GM21526 (cell line): ENCODE measurements around the gene CTIF.

Source experiments
- ATAC-seq: cut with Tn5 transposase; IDR thresholded peaks from one replicate; pipeline ENCODE4 v1.9.1; 2021; ENCODE audit warnings: moderate library complexity; ENCODE audit not compliant: unreplicated experiment, low FRiP score

CTIF gene

DNA sequence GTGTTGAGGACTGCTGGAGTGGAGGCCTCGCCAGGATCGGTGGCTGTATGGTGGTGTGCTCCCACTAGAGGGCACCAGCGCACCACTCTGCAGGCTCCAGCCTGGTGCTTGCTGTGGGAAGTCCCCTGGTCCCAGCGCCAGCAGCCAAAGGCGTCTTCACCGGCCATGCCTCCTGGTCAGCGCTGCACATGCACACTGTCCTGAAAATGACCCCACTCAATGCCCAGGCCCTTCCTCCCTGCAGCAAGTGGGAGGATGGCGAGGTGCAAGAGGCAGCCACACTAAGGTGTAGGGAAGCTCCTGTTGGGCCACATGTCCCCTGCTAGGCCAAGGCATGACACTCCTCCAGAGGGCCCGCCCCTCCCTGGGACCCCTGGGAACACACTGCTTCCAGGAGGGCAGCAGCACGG lies 136.5 kb downstream of the CTIF start:
- peak; percentile 82 for ATAC-seq

DNA sequence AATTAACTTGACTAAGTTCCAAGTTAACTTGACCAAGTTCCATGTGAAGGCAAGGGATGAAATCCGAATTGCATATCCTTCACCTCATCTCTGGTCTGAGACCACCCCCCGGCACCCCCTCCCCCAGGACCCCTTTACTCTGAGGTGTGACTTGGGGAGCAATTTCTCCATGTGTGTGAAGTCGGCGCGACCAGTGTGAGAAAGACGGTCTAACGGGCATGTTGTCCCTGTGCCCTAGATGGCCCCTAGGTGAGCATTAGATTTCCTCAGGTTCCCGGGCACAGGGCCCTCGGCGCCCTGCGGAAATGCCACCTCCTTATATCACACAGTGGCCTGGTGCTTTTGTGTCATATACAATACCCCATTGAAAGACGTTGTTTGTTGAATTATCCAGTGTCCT lies 137.1 kb downstream of the CTIF start:
- no peak for ATAC-seq

DNA sequence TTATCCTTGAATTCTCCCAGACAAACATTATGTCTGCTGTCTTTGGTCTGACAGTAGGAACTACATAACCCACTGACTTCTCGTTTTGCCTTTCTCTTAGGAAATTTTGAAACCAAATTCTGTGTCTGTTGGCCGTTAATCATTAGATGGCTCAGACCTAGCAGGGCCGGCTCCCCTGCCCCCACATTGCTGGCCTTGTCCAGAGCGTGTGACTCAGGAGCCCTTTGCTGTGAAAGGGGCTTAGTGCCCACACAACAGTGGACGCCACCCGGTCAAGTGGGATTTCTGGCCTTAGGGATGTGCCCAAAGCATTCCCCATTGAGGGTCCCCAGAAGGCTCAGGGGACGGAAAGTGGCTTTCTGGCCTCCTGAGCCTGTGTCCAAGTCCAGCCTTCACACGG lies 137.5 kb downstream of the CTIF start:
- no peak for ATAC-seq

DNA sequence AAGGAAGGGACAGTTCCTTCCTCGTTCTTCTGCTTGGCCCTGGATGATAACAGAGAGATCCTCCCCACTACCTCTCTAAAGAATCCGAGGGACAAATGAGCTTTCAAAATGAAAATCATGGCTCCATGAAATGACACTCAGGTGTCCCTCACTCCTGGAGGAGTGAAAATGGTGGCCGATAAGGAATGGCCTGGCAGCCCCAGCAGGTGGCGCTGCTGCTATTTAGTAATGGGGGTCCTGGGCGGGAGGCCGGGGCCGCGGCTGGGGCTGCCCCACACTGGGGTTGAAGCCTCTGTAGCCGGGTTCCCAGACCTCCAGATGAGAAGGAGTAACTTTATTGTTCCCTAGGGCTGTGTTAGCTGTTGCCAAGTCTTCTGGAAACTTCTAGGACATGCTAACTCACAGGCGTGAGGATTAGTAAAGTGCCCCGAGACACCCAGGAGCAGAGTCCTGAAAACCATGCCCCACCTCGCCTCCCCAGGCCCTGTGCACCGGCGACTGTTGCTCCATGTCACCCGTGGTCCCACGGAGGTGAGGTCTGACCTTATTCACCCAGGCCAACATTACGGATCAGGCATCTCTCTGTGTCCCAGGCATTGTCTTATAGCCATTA lies 138.0 kb downstream of the CTIF start:
- no peak for ATAC-seq

DNA sequence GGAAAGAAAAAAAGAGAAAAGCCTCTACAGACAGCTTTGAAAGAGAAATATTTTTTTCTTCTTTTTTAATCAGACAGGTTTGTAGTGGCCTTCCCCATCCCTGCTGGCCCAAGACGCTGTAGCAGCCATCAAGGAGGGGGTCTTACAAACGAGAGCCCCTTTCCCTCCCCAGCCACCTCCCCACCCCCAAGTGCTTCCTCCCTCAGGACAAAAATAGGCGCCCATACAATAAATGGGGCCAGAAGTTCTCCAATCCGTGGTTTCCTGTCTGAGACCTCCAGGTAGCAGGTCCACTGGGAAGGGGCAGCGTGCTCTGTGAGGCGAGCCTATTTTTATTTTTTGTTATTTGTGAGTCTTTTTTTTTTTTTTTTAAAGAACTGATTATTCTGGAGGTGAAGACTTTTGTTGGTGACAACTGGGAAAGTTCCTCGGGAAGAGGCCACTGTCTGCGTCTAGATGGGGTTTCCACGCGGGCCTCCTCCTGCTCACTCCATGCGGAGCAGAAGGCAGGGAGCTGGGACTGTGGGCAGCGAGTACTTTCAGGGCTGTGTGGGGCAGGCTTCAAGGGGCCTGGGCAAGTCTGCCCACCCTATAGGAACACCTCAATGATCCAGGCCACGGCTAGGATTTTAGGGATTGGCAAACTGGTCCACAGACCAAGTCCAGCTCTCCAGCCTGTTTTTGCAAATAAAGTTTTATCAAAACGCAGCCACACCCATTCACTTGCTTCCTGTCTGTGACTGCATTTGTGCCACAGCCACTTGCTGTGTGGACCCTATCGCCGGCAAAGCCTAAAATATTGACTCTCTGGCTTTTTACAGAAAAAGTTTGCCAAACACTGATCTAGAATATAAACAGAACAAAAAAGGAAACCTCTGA lies 139.6 kb downstream of the CTIF start:
- no peak for ATAC-seq

DNA sequence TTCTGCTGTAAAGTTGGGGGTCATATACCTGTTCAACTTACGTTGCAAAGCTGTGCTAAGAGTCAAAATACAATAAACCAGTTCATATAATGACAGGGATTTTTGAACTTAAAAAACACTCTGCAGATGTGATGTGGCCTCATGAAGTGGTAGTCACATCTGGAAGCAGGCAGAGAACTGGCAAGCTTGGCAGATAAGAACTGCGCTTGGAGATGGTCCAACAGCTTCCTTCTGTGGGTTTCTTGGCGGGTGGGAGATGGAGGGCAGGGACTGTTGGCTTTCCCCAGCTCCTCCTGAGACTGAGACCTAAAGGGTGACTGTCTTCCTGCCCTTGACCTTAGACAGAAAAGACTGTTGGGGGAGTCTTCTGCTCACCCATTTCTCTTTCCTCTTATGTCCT lies 140.4 kb downstream of the CTIF start:
- no peak for ATAC-seq

DNA sequence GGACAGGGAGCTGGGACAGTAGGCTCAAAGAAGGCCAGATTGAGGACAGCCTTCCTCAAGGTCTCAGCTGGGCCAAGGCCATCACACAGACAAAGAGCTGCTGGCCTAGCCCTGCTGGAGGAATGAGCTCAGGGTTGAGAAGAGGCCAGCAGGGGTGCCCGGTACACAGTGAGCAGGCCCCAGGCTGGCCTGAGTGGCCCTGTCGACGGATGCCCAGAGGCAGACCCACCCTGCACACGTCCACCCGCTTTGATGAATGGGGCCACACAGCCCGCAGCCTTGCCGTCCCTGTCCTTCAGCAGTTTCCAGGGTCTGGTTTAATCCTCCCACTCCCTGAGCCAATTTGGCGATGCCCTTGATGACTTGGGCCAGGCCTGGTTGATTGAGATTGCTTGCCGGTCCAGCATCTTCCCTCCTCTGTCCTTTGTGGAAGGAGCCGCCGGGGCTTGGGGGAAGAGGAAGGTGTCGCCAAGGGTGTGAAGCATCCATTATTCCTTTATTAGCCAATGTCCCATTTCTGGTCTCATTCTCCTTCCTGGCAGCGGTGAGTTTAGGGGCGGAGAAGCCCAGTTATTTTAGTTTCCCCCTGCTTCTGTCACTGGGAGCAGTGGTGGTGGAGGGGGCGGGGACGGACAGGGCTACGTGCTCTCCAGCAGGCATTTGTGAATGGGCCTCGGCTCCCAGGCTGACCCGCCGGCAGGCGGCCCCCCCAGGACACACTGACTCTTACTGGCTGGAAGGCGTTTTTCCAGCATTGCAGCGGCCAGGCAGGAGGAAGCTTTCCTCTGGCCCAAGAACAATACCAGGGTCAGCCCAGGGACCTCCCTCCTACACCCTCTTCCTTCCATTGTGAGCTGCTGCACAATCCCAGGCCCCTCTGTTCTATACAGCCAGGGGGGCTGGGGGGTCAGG lies 141.8 kb downstream of the CTIF start:
- no peak for ATAC-seq

DNA sequence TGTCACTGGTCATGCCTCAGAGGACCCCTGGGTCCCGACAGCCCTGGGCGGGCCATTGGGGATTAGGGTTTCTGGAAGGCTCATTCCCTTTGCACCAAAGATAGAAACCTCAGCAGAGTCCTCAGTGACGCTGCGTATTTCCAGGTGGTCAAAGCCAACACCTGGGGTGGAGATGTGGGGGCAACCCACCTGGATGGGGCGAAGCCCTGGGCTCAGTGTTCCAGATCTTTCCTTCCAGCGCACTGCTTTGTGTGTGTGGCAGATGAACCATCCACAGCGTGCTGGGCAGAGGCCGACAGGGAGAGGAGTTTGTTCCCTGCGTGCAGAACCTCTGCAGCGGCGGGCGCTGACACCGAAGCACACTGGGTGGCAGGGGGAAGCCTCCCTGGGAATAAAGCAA lies 143.9 kb downstream of the CTIF start:
- ATAC-seq, result no peak

DNA sequence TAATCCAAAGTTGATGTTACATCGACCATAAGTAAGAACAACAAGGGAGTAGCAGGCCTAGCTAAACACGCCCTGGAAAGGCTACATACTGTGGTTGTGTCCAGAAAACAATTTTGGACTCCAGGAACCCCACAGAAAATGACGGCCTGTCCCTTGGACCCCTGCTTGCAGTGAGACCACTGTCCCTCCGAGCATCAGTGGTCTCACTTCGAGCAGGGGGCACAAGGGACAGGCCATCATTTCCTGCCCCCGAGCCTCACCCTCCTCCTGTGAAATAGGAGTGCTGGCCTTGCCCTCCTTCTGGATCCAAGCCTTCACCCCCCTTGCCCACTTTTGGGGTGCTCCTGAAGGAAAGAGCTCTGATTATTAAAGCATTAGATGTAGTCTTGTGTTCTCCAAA lies 144.4 kb downstream of the CTIF start:
- no peak for ATAC-seq

DNA sequence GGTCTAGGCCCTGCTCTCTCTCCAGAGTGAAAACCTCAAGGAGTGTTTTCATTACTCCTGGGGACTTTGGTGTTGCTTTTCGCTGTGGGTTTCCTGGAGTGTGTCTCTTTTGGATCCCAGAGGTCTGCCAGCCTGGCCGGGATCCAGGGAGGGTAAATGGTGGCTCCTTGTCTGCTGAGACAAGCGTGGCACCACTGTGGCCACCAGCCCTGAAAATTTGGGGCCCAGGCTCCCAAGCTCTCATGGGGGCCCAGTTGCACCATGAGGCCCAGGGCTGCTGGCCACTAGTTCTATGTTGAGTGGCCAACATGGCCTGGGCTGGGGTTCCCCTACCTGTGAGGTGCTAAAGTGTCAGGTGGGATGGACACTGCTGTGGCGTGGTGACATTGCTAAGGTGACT lies 144.8 kb downstream of the CTIF start:
- no peak for ATAC-seq

DNA sequence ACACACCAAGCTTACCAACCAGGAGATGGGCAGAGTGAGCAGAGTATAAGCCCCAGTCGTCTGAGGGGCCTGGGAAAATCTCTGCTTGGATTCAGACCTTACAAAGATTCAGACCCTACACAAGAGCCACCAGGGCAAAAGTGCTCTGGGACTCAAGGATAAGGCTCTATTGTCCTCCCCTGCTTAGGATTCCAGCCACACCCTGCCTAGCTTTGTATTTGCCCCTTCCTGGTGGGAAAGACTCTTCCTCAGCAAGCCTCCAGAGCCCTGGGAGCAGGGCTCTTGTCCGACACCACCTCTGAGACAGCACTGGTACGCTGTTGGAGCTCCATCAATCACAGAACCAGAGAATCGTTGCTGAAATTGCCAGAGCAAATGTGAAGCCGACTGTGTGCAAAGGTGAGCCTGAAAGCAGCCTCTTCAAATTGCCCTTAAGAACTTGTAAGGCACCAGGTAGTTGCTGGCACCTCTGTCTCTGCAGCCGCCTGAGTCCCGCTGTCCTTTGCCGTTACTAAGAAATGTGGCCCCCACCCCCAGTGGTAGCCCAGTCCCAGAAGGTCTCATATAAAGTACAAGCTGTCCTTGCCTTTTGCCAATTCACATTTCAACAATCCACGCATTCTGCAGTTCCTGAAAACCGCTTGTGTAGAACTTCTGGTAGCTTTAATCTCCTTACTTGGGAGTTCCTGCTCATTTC lies 148.7 kb downstream of the CTIF start:
- no peak for ATAC-seq

DNA sequence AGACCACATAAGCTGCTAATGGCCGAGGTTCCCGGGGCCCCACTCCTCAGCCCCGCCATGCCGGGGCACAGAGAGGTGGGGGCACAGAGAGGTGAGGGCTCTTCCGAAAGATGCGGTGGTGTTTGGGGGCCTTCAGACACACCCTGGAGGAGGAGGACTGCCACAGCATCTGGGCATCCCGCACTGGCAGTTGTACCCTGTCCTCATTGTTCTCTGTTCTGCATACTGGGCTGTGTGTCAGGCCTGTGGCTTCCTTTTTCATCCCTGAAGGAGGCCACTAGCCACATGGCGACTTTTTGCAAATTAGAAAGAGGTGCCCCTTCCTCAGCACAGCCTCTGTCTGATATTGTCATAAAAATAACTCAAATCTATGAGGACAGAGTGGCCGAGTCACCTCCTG lies 150.1 kb downstream of the CTIF start:
- ATAC-seq, result no peak

DNA sequence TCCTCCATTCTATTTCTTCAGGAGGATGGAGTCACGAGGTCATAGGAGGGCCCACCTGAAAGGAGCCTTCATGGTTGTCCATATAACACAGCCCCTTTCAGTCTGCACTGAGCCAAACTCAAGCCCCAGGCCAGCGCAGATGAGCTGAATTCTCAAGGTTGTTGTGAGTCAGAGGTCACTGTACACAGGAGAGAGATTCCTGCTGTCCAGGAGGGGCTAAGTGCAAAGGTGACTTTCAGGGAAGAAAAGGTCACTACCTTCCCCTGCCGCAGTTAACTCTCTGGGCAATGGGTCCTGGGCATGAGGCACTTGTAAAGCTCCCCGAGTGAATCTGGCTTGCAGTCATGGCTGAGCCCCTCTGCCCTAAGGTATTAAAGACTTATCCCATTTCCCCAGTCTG lies 150.7 kb downstream of the CTIF start:
- ATAC-seq, result no peak

DNA sequence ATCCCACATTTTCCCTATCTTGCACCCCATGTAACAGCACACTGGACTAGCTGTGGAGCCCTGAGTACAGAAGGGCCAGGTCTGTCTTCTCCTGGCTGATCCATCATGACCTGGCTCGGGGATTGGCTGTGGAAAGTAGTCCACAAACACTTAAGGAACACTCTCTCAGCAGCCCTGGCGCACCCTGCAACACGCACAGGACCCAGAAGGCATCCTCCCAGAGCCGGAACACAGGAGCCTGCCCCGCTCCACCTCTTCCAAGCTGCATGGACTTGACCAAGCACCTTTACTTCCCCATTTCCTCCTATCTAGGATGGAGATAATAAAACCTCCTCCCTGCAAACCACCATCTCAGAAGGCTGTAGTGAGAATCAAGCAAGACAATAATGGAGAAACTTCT lies 151.7 kb downstream of the CTIF start:
- ATAC-seq, result no peak

DNA sequence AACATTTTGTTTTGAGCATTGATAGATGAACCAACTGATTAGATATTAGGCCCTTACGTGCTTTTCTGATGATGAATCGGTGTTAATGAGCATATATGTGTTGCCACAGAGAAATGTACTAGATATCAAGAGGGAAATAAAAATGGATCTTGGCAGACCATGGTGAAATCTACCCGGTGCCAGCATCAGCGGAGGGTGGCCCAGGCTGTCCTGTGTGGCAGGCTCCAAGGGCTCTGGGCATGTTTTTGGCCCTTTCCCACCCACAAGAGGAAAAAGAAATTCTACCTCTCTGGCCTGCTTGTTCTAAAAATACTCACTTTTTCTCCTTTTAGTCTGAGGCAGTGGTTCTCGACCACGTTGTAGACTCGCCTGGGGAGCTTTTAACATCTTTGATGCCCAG lies 154.2 kb downstream of the CTIF start:
- no peak for ATAC-seq

DNA sequence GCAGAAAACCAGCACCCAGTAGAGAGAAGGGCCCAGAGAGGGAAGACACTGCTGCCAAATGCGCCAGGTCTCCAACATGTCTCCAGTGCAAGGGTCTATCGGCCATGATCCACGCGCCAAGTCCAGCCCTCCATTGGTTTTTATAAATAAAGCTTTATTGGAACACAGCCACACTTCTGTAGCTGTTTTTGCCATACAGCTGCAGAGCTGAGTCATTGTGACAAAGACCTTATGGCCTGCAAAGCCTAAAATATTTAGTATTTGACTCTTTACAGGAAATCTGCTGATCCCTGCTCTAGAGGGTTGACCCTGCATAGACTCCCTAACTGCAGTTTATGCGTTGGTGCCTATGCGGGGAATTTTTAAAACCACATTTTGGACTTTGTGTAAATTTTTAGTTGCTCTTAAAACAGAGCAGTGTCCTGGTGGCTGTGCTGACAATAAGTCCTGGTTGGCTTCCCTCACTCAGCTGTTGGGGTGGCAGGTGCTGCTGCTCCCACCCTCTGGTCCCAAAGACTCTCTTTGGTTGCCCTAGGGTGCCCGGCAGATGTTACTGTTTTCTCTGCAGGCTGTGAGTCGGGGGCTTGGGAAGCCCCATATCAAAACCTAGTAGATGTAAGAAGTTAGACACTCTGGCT lies 154.9 kb downstream of the CTIF start:
- no peak for ATAC-seq

DNA sequence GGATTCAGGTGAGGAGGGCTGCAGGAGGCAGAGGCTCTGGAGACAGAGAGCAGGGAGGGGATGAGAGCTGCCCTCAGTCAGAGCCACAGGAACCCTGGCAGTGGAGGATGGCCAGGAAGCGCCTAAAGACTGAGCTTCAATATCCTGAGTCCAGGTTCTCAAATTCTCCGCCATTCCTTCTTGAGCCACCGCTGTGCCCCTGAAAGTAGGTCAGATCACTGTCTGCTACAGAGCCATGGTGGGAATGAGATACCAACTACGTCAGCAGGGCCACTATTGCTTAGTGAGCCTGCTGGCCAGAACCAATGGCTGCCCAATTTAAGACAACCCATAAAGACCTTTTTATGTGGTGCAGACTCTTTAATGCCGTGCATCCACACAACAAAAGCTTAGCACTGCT lies 155.5 kb downstream of the CTIF start:
- ATAC-seq, result no peak

DNA sequence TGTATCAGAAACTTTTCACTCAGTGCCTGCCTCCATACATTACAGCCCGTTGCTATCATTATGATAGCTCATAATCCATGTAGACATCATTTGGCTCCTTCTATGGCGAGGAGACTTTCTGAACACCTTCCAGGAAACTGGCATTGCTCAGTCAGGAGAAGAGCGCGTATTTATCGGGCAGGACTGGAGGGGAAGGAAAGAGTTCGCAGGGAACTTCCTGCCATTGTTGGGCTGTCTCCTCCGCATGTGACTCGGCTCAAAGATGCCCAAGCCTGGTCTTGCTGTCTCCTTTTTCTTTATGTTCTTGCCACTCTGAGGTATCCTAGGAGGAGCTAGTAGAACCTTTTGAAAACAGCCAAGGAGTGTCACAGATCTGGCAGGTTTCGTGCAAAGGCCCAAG lies 156.8 kb downstream of the CTIF start:
- ATAC-seq, result no peak

DNA sequence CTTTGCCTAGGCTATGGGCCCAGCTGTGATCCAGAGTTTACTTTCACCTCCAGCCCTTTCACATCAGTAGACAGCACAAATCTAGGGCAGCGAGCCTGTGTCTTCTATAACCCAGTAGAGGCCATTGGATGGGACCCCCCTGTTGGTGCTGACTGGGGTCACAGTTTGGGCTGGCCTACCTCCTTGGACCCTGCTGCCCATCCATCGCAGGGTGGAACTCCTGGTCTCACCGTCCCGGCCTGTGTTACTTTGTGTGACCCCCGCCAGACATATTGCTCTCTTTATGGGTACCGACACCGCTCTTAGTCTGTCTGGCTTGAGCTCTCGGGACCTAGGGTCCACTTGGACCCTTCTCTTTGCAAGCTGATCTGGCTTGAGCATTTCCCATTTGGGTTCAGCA lies 157.4 kb downstream of the CTIF start:
- ATAC-seq, result no peak

DNA sequence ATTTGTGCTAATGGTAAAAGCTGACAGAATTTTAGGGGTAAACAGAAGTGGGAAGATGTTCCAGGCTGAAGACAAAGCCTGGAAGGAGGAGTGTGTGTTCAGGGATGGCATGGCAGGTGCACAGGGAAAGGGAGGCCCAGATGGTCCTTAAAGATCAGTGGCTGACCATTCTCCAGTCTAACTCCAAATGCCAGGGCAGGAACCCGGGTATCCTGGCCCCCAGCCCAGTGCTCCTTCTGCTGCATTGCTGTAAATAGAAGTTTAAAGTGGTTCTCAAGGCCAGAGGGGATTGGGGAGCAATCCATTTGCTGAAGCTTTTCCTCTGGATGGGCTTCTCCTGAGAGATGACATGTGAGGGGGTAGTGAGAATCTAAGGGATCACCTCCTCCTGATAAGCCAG lies 158.6 kb downstream of the CTIF start:
- ATAC-seq, result no peak
